ENCODE data around the gene PDGFC. TPM values are rescaled to one million over a fixed set of nuclear protein-coding genes. Genes with fewer than 3 reads are reported as not detected.

The PDGFC gene
- total RNA-seq, 1 experiment from 2014 or later: 64.5 TPM

DNA sequence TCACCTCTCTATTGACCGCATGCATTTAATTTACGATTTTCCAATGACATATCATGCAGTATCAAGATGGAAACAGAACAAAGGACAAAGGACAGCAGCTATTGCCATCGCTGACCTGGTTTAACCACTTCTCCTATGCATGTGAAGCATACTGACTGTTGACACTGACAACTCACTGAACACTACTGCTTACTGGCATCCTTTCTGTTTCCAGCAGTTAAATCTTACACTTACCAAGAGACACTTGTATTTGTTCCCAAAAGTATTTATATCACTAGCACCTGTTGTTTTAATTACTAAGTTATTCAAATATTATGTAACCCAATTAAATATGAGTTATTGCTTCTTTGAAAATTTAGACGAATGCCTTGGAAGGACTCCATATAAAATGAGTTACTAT is 176.7 kb downstream of the PDGFC start:
- Mint-ChIP-seq H3K4me3 (ENCODE audit: low read depth, unreplicated experiment) (no peak overlapping the region), H3K36me3 (ENCODE audit: insufficient read depth, unreplicated experiment) (peaks cover 6% of the 10 kb centered on the region), H3K27me3 (ENCODE audit: unreplicated experiment) (no peaks in the 10 kb centered on the region), H3K9me3 (ENCODE audit: low read depth, unreplicated experiment) (no peaks in the 10 kb centered on the region), H3K27ac (ENCODE audit: unreplicated experiment) (no peak overlapping the region), H3K4me1 (ENCODE audit: low read depth, unreplicated experiment) (peaks cover 28% of the 10 kb centered on the region)
- BruUV-seq (replicated peaks): no TSS peak
- DNase-seq: no peak
- TF ChIP-seq, protein P1, sequence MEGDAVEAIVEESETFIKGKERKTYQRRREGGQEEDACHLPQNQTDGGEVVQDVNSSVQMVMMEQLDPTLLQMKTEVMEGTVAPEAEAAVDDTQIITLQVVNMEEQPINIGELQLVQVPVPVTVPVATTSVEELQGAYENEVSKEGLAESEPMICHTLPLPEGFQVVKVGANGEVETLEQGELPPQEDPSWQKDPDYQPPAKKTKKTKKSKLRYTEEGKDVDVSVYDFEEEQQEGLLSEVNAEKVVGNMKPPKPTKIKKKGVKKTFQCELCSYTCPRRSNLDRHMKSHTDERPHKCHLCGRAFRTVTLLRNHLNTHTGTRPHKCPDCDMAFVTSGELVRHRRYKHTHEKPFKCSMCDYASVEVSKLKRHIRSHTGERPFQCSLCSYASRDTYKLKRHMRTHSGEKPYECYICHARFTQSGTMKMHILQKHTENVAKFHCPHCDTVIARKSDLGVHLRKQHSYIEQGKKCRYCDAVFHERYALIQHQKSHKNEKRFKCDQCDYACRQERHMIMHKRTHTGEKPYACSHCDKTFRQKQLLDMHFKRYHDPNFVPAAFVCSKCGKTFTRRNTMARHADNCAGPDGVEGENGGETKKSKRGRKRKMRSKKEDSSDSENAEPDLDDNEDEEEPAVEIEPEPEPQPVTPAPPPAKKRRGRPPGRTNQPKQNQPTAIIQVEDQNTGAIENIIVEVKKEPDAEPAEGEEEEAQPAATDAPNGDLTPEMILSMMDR (IDR thresholded peaks at IDR 0.05; ENCODE audit: unreplicated experiment): no peak
- CTCF ChIA-PET: no interaction called here
- intact Hi-C loops (cut with micrococcal nuclease; ENCODE audit: unreplicated experiment): no loop called here

DNA sequence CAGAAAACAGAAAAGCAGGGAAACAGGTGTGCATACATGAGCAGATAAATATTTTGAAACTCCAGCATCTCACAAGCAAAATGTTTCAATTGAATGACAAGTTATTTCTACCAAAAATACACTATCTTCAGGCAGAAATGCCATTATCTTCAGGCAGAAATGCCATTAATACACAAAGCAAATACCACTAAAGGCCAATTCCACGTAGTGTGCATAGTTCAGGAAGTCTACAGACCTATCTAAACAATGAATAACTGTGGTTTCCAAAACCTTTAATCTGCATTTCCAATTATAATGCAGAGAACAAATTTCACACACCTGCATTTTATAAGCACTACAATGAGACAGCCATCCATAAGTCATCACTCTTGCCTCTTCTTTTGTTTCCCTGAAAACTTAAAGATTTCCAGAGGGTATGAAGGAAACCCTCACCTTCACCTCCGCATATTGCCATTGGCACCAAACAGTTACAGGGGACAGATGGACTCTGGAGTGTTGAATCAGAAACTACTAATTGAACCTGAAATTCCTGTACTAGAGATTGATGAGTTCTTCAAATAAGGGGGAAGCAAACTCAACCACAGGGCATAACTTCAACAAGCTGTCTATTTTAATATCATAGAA is 179.0 kb downstream of the PDGFC start:
- no peaks in the 10 kb centered on the region for H3K27me3 Mint-ChIP-seq (ENCODE audit: unreplicated experiment)
- H3K9me3 Mint-ChIP-seq (ENCODE audit: low read depth, unreplicated experiment): no peaks in the 10 kb centered on the region
- intact Hi-C loops (cut with micrococcal nuclease; ENCODE audit: unreplicated experiment): no loop called here
- no TSS peak for BruUV-seq (replicated peaks)
- no peak overlapping the region for H3K4me3 Mint-ChIP-seq (ENCODE audit: low read depth, unreplicated experiment)
- no peak for DNase-seq
- H3K36me3 Mint-ChIP-seq (ENCODE audit: insufficient read depth, unreplicated experiment): peaks cover 6% of the 10 kb centered on the region
- CTCF ChIA-PET: no interaction called here
- TF ChIP-seq, protein P1 (IDR thresholded peaks at IDR 0.05; ENCODE audit: unreplicated experiment): no peak
- H3K4me1 Mint-ChIP-seq (ENCODE audit: low read depth, unreplicated experiment): peaks cover 28% of the 10 kb centered on the region
- no peak overlapping the region for H3K27ac Mint-ChIP-seq (ENCODE audit: unreplicated experiment)

DNA sequence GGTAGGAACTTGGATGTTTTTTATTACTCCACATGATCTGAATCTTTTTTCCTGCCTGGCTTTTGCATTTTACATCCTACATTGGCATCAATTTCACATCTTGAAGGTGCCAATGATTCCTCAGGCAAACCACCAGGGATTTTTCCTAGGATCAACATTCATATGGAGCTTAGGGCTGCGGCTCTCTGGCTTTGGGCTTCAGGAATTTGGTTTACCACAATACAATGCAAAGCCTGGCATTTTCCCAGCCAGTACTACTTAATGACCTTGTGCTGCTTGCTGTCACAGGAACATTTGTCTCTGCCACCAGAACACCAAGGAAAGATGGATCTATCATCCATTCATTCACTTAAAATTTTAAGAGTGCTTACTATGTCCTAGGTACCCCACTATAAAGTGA is 180.7 kb downstream of the PDGFC start:
- no TSS peak for BruUV-seq (replicated peaks)
- Mint-ChIP-seq H3K27me3 (ENCODE audit: unreplicated experiment) (no peaks in the 10 kb centered on the region), H3K9me3 (ENCODE audit: low read depth, unreplicated experiment) (no peaks in the 10 kb centered on the region), H3K27ac (ENCODE audit: unreplicated experiment) (no peak overlapping the region), H3K4me1 (ENCODE audit: low read depth, unreplicated experiment) (peaks cover 28% of the 10 kb centered on the region), H3K4me3 (ENCODE audit: low read depth, unreplicated experiment) (no peak overlapping the region), H3K36me3 (ENCODE audit: insufficient read depth, unreplicated experiment) (peaks cover 6% of the 10 kb centered on the region)
- intact Hi-C loops (cut with micrococcal nuclease; ENCODE audit: unreplicated experiment): no loop called here
- CTCF ChIA-PET: interaction anchor here (0.6 kb wide), 1 partner anchor 35 kb away, joined by 6 read pairs; no protein-coding TSS in a partner anchor
- TF ChIP-seq, protein P1 (IDR thresholded peaks at IDR 0.05; ENCODE audit: unreplicated experiment): no peak
- DNase-seq: no peak

DNA sequence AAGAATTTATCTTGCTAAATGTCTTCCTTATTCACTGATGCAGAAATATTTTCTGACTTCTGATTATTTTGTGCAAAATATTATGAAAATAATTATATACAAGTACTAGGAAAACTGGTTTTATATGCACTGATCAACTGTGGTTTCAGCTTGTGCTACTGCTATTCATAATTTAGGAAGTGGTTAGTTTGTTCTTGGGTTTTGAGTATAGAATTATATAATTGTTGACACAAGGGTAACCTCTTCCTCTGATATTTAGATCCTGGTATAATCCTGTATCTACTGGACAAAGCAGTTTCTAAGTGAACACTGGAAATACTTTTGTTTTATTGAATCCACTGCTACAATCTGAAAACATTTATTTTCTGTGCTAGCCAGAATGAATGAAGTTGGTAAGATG is 182.8 kb downstream of the PDGFC start:
- H3K4me1 Mint-ChIP-seq (ENCODE audit: low read depth, unreplicated experiment): peaks cover 26% of the 10 kb centered on the region
- H3K4me3 Mint-ChIP-seq (ENCODE audit: low read depth, unreplicated experiment): no peak overlapping the region
- intact Hi-C loops (cut with micrococcal nuclease; ENCODE audit: unreplicated experiment): no loop called here
- H3K27me3 Mint-ChIP-seq (ENCODE audit: unreplicated experiment): no peaks in the 10 kb centered on the region
- CTCF ChIA-PET: no interaction called here
- no peak for DNase-seq
- no peaks in the 10 kb centered on the region for H3K9me3 Mint-ChIP-seq (ENCODE audit: low read depth, unreplicated experiment)
- H3K36me3 Mint-ChIP-seq (ENCODE audit: insufficient read depth, unreplicated experiment): peaks cover 6% of the 10 kb centered on the region
- H3K27ac Mint-ChIP-seq (ENCODE audit: unreplicated experiment): no peak overlapping the region
- TF ChIP-seq, protein P1 (IDR thresholded peaks at IDR 0.05; ENCODE audit: unreplicated experiment): no peak
- no TSS peak for BruUV-seq (replicated peaks)

Measured in Calu3 (cell line).